GM12878 (cell line): ENCODE data around the gene CST1. TPM values are rescaled to one million over a fixed set of nuclear protein-coding genes. Genes with fewer than 3 reads are reported as not detected.
"Not testable (repeated sequence)": the region's sequence is repeated elsewhere in the genome, so short reads cannot be mapped to it uniquely, and the experiment has no call there.

Experiments
- ATAC-seq: fragments of 200-7000 bp; cut with Tn5 transposase; 3 replicates; pipeline ENCODE4 v1.9.1; 2020; ENCODE audit warnings: mild to moderate bottlenecking, moderate library complexity
- BruUV-seq: library from RNA; stranded (reverse); fragments of 400-500 nt; replicated peaks from 2 replicates; lab custom pipeline; 2021; lab: Mats Ljungman, UMichigan
- CTCF ChIA-PET: fragments of 300-600 bp; sonication (Branson Sonifier 250); formaldehyde crosslinking; extraction: SDS; loops from one replicate; lab custom pipeline; 2021; ENCODE audit warnings: inconsistent platforms; lab: Yijun Ruan, JAX
- POLR2A ChIA-PET: fragments of 350-600 bp; formaldehyde crosslinking; extraction: SDS; loops from one replicate; lab custom pipeline; 2021; ENCODE audit warnings: inconsistent platforms; lab: Charles Lee
- RAD21 ChIA-PET: fragments of 300-600 bp; sonication (Branson Sonifier 250); formaldehyde crosslinking; loops from one replicate; lab custom pipeline; 2023; ENCODE audit warnings: antibody characterized with exemption; ENCODE audit not compliant: unreplicated experiment; lab: Charles Lee
- SMC1A ChIA-PET: fragments of 300-600 bp; sonication (Branson Sonifier 250); formaldehyde crosslinking; loops from one replicate; lab custom pipeline; 2023; ENCODE audit not compliant: unreplicated experiment, uncharacterized antibody; lab: Charles Lee
- DNase-seq: peaks from one replicate; pipeline ENCODE4 v3.0.0-alpha.2; 2011; ENCODE audit warnings: low read depth, low spot score
- FAIRE-seq: peaks from 3 replicates; lab custom pipeline; 2011; peaks lifted over from hg19 to GRCh38; lab: Jason Lieb, UNC
- H2AFZ ChIP-seq: 2 replicates; pipeline ENCODE4 v1.6.0; 2011; ENCODE audit warnings: low read depth, low read length, control low read depth; ENCODE audit not compliant: control insufficient read depth
- H3K27ac ChIP-seq: 2 replicates; pipeline ENCODE4 v1.5.1; 2011; ENCODE audit warnings: control low read depth; ENCODE audit not compliant: control insufficient read depth, insufficient read depth
- H3K27me3 ChIP-seq, 2 experiments: replicated peaks in 1 of 2; 2 replicates each; pipeline versions ENCODE4 v1.6.0 to v1.6.1; 2011; ENCODE audit warnings: low read length in 1 of 2; ENCODE audit not compliant: control insufficient read depth in 2 of 2, insufficient read depth in 2 of 2
- H3K36me3 ChIP-seq, 2 experiments: 2 replicates each; pipeline ENCODE4 v1.5.1; 2011; ENCODE audit warnings: low read length in 1 of 2; ENCODE audit not compliant: control insufficient read depth in 2 of 2, insufficient read depth in 2 of 2
- H3K4me1 ChIP-seq: 2 replicates; pipeline ENCODE4 v1.6.1; 2011; ENCODE audit warnings: mild to moderate bottlenecking, low read length, moderate library complexity, mixed read lengths; ENCODE audit not compliant: control insufficient read depth, insufficient read depth
- H3K4me2 ChIP-seq: 2 replicates; pipeline ENCODE4 v1.6.0; 2011; ENCODE audit warnings: control low read depth; ENCODE audit not compliant: control insufficient read depth, insufficient read depth
- H3K4me3 ChIP-seq: fragments of 200-600 bp; sonication (generic); 2 replicates; pipeline ENCODE4 v1.5.1; 2016
- H3K79me2 ChIP-seq: 2 replicates; pipeline ENCODE4 v1.6.0; 2011; ENCODE audit warnings: low read length; ENCODE audit not compliant: control insufficient read depth, insufficient read depth
- H3K9ac ChIP-seq: 2 replicates; pipeline ENCODE4 v1.8.0; 2011; ENCODE audit warnings: low read length, control low read depth, mixed read lengths; ENCODE audit not compliant: control insufficient read depth, insufficient read depth
- H3K9me3 ChIP-seq: replicated peaks from 3 replicates; pipeline ENCODE4 v1.5.1; 2011; ENCODE audit warnings: mild to moderate bottlenecking, low read length; ENCODE audit not compliant: control insufficient read depth, insufficient read depth
- H4K20me1 ChIP-seq: 2 replicates; pipeline ENCODE4 v1.6.0; 2011; ENCODE audit not compliant: control insufficient read depth, insufficient read depth
- WGBS: methylation state at CpG from one replicate; pipeline ENCODE4 v1.1.6; 2016; ENCODE audit warnings: low lambda C conversion rate; ENCODE audit not compliant: insufficient replicate concordance, insufficient coverage; ENCODE audit errors: missing lambda C conversion rate; 5-methylcytosine and 5-hydroxymethylcytosine counted together
- in situ Hi-C: fragments of 300-500 bp; cut with MboI; formaldehyde crosslinking; loops from 9 replicates; pipeline ENCODE4 v1.14.3; 2018; ENCODE audit warnings: mixed read lengths
- intact Hi-C: fragments of 100-400 bp; cut with micrococcal nuclease; formaldehyde crosslinking; loops from one replicate; pipeline ENCODE4 v1.14.2; 2022; ENCODE audit not compliant: unreplicated experiment
- polyA plus RNA-seq, 11 experiments: library from polyadenylated mRNA; depleted of rRNA in 4 of 11; unstranded in 6 of 11; stranded (reverse) in 5 of 11; fragments of >200 nt; fragmentation: Nextera tagmentation in 4 of 11; fragmentation: Illumina TruSeq in 1 of 11; extraction: Ambion mirVana in 4 of 11; extraction: Trizol in 1 of 11; gene quantifications; 1 replicate in 1 of 11; 2 replicates in 10 of 11; pipeline versions ENCODE4 v1.2.1 to v1.2.3, GENCODE V29; 2011 to 2016; ENCODE audit warnings: inconsistent platforms in 2 of 11, missing spikeins in 2 of 11, low read depth in 1 of 11
- total RNA-seq, 4 experiments: library from RNA; depleted of rRNA in 3 of 4; stranded (reverse); fragments of >200 nt in 3 of 4; fragmentation: Illumina TruSeq in 1 of 4; extraction: Trizol in 1 of 4; gene quantifications; 2 replicates each; pipeline versions ENCODE4 v1.2.1 to v1.2.3, GENCODE V29; 2013 to 2021

Gene CST1
- total and polyA plus RNA-seq, 10 of the 15 experiments (the other 5 are each of a cell fraction or from before 2014, with no cell fraction given): not detected

- CTCF ChIA-PET, FAIRE-seq, H4K20me1 ChIP-seq, H3K9me3 ChIP-seq, H3K27ac ChIP-seq, H3K36me3 ChIP-seq, H3K4me1 ChIP-seq, intact Hi-C loops, H3K9ac ChIP-seq, in situ Hi-C loops, H3K79me2 ChIP-seq, RAD21 ChIA-PET, H3K27me3 ChIP-seq, DNase-seq, H3K4me3 ChIP-seq, ATAC-seq, H2AFZ ChIP-seq, BruUV-seq, SMC1A ChIA-PET, H3K4me2 ChIP-seq, POLR2A ChIA-PET: not testable (repeated sequence)
- 31% methylated on average over 10 of the region's 10 CpGs for WGBS
Measured at GRCh38 chr20:23748975-23749374, 1.8 kb downstream of the CST1 start.

- H3K4me3 ChIP-seq, H3K79me2 ChIP-seq, H3K36me3 ChIP-seq, intact Hi-C loops, H3K4me1 ChIP-seq, POLR2A ChIA-PET, H2AFZ ChIP-seq, BruUV-seq, H3K9me3 ChIP-seq, H3K9ac ChIP-seq, H3K27ac ChIP-seq, FAIRE-seq, DNase-seq, in situ Hi-C loops, ATAC-seq, H4K20me1 ChIP-seq, RAD21 ChIA-PET, CTCF ChIA-PET, H3K27me3 ChIP-seq, H3K4me2 ChIP-seq, SMC1A ChIA-PET: not testable (repeated sequence)
- 14% methylated on average over 3 of the region's 7 CpGs for WGBS
Measured at GRCh38 chr20:23747551-23747950, 3.2 kb downstream of the CST1 start.

DNA sequence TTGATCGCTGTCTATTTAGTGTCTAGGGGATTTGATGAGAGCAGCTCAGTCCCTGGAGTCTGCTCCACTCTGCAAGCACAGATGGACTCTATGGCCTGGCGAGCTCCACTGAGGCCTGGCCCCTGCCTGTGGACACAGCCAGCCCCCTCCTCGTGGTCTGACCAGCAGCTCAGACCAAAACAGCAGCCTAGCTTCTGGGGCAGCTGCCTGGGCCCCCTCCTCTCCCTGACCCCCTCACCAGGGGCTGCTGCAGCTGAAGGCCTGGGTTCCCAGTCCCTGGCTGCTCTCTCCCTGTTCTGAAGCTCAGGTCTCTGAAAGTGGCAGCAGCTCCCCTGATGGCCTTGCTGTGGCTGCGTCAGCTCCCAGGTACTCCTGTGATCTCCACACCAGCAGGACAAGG is 3.6 kb downstream of the CST1 start:
- H3K4me2 ChIP-seq, H2AFZ ChIP-seq, BruUV-seq, CTCF ChIA-PET, intact Hi-C loops, RAD21 ChIA-PET, H3K36me3 ChIP-seq, H3K9me3 ChIP-seq, ATAC-seq, FAIRE-seq, in situ Hi-C loops, H4K20me1 ChIP-seq, DNase-seq, H3K9ac ChIP-seq, H3K27me3 ChIP-seq, H3K4me1 ChIP-seq, SMC1A ChIA-PET, H3K4me3 ChIP-seq, H3K27ac ChIP-seq, H3K79me2 ChIP-seq, POLR2A ChIA-PET: not testable (repeated sequence)
- 23% methylated on average over 4 of the region's 4 CpGs for WGBS
